ENCODE measurements around the gene ZNF570.

The ZNF570 gene

DNA sequence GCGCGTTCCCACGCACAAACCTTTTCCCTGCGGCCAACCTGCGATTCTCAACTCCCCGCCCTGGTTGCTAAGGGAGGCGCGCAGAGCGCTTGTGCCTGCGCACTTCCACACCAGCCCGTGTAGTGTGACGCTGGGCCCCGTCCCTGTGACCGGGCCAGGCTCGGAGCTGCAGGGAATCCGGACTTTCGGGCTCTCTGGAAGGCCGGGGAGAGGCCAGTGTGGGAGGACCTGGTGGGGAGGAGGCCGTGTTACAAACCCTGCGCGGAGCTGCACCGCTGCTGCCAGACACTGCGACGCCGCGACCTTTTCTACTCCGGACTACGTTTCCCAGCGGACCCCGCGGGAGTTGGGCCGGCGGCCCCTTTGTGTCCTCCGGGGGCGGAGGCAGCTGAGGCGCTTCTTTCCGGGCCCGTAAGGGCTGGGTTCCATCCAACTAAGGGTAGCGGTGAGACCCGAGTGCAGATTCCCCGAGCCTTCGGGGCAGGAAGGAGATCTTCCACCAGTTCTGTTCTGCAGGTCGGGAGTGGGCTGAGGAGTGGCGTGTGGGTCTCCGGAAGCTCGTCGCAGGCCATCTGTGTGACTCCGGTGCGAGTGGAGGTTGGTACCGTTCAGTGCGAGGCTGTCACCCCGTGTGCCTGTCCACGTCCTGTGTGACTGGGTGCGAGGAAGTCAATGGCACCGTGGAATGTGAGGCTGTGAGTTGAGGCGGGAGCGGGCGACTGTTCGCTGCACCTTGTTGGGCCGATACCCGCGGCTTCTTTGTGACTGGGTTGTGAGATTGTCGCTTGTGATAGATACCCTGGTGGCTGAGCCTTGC lies at the start of gene ZNF570:
Gene ZNF570 (plus strand): TSS at position 396 of the 817 bp plus-strand sequence. CDS start 999 bp downstream, outside the sequence.
- peak; percentile 80 for DNase-seq

DNA sequence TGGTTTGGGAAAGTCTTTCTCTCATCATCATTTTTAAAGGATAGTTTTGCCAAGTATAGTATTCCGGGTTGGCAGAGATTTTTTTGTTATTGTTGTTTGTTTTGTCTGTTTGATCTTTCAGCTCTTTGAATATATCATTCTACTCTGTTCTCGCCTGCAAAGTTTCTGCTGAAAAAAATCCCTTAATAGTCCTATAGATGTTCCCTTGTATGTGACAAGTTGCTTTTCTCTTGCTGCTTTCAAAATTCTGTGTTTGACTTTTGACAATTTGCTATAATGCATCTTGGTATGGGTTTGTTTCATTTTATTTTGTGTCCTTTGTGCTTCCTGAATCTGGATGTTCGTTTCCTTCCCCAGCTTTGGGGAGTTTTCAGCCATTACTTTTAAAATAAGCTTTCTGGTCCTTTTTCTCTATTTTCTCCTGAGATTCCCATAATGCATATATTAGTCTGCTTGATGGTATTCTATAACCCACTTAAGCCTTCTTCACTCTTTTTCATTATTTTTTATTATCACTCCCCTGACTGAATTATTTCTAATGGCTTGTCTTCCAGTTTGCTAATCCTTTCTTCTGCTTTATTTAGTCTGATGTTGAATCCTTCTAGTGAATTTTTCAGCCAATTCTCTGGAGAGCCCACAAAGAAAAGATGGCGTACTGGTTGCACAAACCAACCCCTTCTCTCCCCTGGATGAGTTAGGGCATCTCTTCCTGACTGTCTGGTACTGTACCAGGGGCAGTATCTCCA lies 16.5 kb upstream of the ZNF570 start:
- DNase-seq: no peak

GRCh38 chr19:37466277-37466797 lies 2.8 kb upstream of the ZNF570 start:
- DNase-seq: no peak

GRCh38 chr19:37466798-37467607 lies 2.2 kb upstream of the ZNF570 start, which contains the start of gene ZNF569:
ZNF569 (minus strand) TSS chr19:37467444; CDS start chr19:37444921, 22,523 bp downstream.
- DNase-seq: peak; percentile 83

DNA sequence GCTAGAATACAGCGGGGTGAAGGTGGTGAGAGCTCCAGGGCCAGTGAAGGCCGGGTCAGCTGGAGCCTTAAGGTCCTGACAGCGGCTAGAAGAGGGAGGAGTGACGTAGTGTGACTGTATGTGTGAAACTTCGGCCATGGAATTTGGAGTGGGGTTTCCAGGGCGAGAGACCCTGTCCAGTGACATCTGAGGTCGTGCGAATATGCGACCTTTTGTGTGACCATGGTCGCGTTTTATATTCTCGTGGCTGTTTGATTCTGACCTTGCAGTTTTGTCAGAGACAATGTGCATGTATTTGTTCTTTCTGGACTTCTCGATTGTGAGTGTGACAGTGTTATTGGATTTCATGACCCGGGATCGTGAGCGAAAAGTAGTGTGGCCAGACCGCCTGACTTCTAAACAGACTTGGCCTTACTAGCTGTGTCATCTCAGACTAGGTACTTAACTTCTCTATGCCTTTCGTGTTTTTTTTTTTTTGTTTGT lies 1.5 kb upstream of the ZNF570 start:
- DNase-seq: no peak

GRCh38 chr19:37470216-37470615 lies 1.1 kb downstream of the ZNF570 start:
- DNase-seq: no peak

DNA sequence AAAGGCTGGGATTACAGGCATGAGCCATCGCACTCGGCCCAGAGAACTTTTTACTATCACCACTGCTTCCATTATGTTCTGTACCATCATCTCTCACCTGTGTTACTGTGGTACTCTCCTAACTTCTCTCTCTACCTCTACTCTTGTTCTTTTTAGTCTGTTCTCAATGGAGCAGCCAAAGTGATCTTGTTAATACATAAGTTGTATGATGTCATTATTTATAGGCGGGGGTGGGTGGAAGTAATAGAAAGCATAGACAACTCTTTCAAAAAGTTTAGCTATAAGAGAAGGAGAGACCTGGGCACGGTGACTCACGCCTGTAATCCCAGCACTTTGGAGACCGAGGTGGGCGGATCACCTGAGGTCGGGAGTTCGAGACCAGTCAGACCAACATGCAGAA lies 3.0 kb downstream of the ZNF570 start:
- DNase-seq: no peak

GRCh38 chr19:37484406-37485168 lies 15.4 kb downstream of the ZNF570 start:
- no peak for DNase-seq

- DNase-seq: no peak
These were observed 23.1 kb downstream of the ZNF570 start for GRCh38 chr19:37492213-37492612.

DNA sequence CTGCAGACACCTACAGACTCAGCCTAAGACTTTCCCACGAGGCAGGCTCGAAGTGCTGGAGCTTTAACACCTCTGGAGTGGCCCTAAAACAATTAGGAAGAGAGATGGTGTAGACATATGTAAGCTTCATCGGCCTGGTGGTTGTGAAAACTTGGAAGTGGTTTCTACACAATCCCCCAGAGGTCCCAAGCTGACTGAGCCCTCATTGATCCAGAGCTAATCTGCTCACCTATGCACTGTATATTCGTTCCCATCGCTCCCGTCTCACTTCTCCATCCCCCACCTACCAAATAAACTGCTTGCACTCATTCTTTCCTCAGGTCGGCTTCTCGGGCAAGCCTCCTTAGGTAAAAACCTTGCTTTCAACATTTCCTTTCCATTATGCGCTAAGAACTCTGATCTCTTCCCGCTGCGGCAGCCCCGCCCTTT lies 36.8 kb downstream of the ZNF570 start:
- no peak for DNase-seq

DNA sequence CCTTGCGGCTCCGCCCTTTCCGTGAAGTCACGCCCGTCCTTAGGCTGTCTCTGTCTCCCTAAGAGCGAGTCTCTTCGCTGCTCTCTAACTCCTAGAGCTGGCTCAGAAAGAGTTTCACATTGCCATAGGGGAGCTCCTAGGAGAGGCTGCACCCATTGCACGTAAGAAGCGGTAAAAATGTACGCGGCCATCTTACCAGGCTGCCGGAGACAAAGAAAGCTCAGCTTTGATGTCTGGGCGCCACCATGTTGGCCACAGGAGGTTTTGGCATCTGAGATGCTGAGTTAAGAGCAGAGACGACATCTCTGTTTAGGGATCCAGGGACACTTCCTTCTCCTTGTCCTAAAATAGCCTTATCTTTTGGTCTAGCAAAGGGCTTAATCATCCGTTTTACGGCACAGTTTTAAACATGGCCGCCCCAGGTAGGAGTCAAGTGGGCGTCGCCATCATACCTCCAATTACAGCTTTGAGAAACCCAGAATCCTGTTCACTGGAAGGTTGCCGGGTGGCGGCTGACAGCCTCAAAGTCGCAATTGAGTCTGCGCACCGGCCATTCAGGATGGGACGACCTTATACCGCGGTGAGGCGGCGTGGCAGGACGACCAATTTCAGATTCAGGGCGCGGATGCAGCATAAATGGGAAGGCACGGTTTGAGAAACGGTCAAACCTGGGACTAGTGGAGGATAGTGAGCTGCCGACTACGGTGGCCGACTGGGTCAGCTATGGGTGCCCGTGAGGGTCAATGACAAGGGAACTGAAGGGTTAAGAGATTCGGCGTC lies 37.4 kb downstream of the ZNF570 start, which contains the start of gene ZNF793:
Gene ZNF793 (plus strand): TSS at position 553 of the 780 bp plus-strand sequence. CDS start 16,501 bp downstream, outside the sequence.
- DNase-seq: peak; percentile 72

GRCh38 chr19:37507167-37507464 lies 38.0 kb downstream of the ZNF570 start:
- DNase-seq: no peak

DNA sequence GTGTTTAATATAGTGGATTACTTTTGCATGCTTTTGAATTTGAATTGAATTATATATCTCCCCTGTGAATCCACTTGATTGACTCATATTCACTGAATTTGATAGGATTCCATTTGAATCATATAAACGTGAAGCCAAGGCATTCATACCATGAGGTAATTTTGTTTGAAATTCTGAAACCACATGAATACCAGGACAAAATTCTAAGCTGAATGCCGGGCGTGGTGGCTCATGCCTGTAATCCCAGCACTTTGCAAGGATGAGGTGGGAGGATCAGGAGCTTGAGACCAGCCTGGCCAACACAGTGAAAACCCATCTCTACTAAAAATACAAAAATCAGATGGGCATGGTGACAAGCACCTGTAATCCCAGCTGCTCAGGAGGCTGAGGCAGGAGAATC lies 42.0 kb downstream of the ZNF570 start:
- no peak for DNase-seq

- no peak for DNase-seq
These were observed 42.7 kb downstream of the ZNF570 start for GRCh38 chr19:37511821-37512220.

DNA sequence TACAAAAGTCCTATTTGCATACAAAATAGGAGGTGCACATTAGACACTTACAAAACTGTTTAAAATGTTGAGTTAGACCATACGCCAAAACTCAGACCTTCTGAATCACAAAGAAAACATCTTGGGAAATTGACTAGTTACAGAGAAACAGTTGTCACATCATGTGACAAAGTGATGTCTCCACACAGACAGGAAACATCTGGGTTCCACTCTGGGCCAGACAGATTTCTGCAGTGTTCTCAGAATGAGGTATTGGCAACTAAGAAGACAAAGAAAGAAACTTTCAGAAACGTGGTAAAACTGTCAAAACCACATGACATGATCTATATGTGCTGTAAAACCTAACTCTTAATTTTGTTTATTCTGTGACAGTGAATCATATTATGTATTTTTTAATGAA lies 44.2 kb downstream of the ZNF570 start:
- DNase-seq: no peak

DNA sequence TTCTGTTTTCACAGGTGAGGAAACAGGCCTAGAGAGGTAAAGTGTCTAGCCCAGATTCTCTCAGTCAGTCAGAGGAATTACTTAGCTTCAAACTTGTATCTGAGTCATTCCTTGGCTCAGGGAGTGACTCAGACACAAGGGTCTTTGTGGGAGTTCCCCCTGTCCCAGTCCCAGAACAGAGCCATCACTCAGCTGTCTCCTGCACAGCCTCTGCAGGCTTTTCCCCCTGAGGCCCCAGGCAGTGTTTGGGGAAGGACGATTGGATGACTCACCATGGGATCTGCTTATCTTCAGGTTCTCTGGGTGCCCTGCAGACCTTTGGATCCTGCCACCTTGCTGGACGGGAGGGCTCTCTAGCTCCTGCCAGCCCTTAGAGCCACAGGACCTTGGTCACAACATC lies 50.7 kb downstream of the ZNF570 start:
- DNase-seq: no peak

- no peak for DNase-seq
These were observed 68.3 kb downstream of the ZNF570 start for GRCh38 chr19:37537391-37537947.

All from activated T-cell treated with anti-CD3 and anti-CD28 coated beads for 4 hours (primary cell).